ENCODE results near the gene ST7L.
A peak's percentile ranks its signal among the peaks of the same experiment; 100 is the strongest.

ST7L gene

GRCh38 chr1:112540226-112540794 lies 78.6 kb downstream of the ST7L start:
- H3K4me3 ChIP-seq (ENCODE audit: low read depth, low read length): no peak overlapping the region
- ChIA-PET POLR2A (interaction anchor here (0.9 kb wide), 1 partner anchor 40 kb away, joined by 3 read pairs; no protein-coding TSS in a partner anchor), CTCF (no interaction called here)
- TF ChIP-seq, protein P1, sequence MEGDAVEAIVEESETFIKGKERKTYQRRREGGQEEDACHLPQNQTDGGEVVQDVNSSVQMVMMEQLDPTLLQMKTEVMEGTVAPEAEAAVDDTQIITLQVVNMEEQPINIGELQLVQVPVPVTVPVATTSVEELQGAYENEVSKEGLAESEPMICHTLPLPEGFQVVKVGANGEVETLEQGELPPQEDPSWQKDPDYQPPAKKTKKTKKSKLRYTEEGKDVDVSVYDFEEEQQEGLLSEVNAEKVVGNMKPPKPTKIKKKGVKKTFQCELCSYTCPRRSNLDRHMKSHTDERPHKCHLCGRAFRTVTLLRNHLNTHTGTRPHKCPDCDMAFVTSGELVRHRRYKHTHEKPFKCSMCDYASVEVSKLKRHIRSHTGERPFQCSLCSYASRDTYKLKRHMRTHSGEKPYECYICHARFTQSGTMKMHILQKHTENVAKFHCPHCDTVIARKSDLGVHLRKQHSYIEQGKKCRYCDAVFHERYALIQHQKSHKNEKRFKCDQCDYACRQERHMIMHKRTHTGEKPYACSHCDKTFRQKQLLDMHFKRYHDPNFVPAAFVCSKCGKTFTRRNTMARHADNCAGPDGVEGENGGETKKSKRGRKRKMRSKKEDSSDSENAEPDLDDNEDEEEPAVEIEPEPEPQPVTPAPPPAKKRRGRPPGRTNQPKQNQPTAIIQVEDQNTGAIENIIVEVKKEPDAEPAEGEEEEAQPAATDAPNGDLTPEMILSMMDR (IDR thresholded peaks at IDR 0.05; ENCODE audit: insufficient read depth, low read length, missing control alignments): no peak
- DNase-seq (ENCODE audit: low read depth, low spot score): no peak

DNA sequence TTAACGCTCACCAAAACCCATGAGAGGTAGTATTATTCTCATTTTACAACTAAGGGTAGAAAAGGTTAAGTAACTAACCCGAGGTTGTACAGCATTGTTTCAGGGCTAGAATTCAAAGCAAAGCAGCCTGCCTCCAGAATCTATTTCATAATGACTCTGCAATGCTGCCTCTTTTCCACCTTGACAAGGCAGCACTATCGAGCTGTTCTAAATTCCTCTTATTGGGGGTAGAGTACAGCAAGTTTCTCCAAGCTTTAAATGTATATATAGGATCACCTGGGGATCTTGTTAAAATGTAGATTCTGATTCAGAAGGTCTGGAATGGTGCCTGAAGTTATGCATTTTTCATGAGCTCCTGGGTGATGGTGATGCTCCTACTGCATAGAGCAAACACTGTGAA lies 80.1 kb downstream of the ST7L start:
- no peak for DNase-seq (ENCODE audit: low read depth, low spot score)
- TF ChIP-seq, protein P1 (IDR thresholded peaks at IDR 0.05; ENCODE audit: insufficient read depth, low read length, missing control alignments): no peak
- ChIA-PET CTCF (interaction anchor here (0.7 to 2.9 kb wide), 5 partner anchors 8 to 37 kb away, joined by 3 to 14 read pairs (median 6); no protein-coding TSS in a partner anchor), POLR2A (no interaction called here)
- no peak overlapping the region for H3K4me3 ChIP-seq (ENCODE audit: low read depth, low read length)

DNA sequence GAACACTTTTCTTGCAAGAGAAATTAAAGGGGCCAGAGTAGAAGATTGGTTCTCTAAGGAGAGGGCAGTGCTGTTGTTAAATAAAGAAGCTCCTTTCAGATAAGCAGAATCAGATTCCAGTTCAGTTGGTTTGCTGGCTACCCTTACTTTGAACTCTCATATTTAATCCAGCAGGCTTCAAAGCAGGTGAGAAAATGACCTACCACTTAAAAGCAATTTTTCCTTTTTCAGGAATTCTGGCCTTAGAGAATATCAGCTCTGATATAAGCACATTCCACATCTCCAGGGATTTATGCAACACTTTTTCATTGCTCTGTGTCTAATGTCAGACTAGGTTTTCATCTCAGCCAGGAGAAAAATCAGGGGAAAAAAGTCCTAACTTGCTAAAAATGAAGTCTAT lies 81.5 kb downstream of the ST7L start:
- CTCF ChIA-PET: interaction anchor here (1.2 to 2.9 kb wide), 4 partner anchors 8 to 77 kb away, joined by 3 to 14 read pairs (median 8); no protein-coding TSS in a partner anchor
- DNase-seq (ENCODE audit: low read depth, low spot score): no peak

GRCh38 chr1:112536561-112536960 lies 82.4 kb downstream of the ST7L start:
- CTCF ChIA-PET: no interaction called here

More for the DNA sequence above, 81.5 kb downstream of the ST7L start:
- no peak overlapping the region for H3K4me3 ChIP-seq (ENCODE audit: low read depth, low read length)
- TF ChIP-seq, protein P1 (IDR thresholded peaks at IDR 0.05; ENCODE audit: insufficient read depth, low read length, missing control alignments): no peak
- POLR2A ChIA-PET: no interaction called here

DNA sequence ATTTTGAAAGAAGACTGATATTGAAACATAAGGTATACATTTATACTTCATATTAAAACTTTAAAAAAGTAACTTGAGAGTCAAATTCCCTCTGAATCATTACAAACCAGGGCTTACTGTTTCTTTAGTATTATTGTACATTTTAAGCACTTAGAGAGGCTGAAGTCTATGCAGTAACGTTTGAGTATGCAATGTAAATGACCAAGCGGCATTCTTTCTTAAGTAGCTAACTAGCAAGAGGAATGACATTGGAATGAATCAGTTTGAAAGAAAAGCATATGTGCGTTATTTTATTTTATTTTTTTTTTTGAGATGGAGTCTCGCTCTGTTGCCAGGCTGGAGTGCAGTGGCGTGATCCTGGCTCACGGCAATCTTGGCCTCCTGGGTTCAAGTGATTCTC lies 85.9 kb downstream of the ST7L start:
- H3K4me3 ChIP-seq (ENCODE audit: low read depth, low read length): no peak overlapping the region
- TF ChIP-seq, protein P1 (IDR thresholded peaks at IDR 0.05; ENCODE audit: insufficient read depth, low read length, missing control alignments): no peak
- peak; percentile 92 for DNase-seq (ENCODE audit: low read depth, low spot score)
- CTCF ChIA-PET: interaction anchor here (1.6 to 2.2 kb wide), 3 partner anchors 9 to 142 kb away, joined by 3 to 6 read pairs (median 4); no protein-coding TSS in a partner anchor
- POLR2A ChIA-PET: interaction anchor here (0.7 to 1.5 kb wide), 2 partner anchors 11 to 31 kb away, joined by 4 to 11 read pairs; no protein-coding TSS in a partner anchor

More at GRCh38 chr1:112536561-112536960, 82.4 kb downstream of the ST7L start:
- TF ChIP-seq, protein P1 (IDR thresholded peaks at IDR 0.05; ENCODE audit: insufficient read depth, low read length, missing control alignments): no peak
- no peak for DNase-seq (ENCODE audit: low read depth, low spot score)
- no peak overlapping the region for H3K4me3 ChIP-seq (ENCODE audit: low read depth, low read length)
- POLR2A ChIA-PET: no interaction called here

DNA sequence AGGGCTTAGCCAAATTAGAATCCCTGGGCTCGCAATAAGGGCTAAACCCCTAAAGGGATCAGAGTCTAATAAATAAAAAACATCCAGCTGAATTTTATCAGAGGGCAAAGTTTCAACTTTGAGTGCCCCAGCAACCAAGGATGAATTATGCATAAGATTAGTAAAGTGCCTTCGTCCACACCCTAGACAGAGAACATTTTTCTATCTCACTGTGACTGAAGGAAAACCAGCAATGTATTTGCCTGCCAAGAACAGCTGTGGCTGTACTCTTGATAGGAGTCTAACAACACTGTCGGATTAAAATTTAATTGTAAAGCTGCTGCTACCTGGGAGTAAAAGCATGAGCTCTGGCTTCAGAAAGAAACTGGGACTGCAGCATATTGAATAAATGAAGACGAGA lies 86.9 kb downstream of the ST7L start:
- H3K4me3 ChIP-seq (ENCODE audit: low read depth, low read length): no peak overlapping the region
- no peak for DNase-seq (ENCODE audit: low read depth, low spot score)
- TF ChIP-seq, protein P1 (IDR thresholded peaks at IDR 0.05; ENCODE audit: insufficient read depth, low read length, missing control alignments): no peak
- CTCF ChIA-PET: interaction anchor here (0.7 to 1.7 kb wide), 5 partner anchors 10 to 186 kb away, joined by 3 read pairs; a partner anchor contains a TSS
- POLR2A ChIA-PET: interaction anchor here (0.9 to 1.5 kb wide), 2 partner anchors 9 to 12 kb away, joined by 3 to 11 read pairs; no protein-coding TSS in a partner anchor
